Activated gamma-delta T cell (primary cell): ENCODE measurements around the gene RPL12.

Experiments used
- DNase-seq: peaks from one replicate; lab custom pipeline; 2025; lab: John Stamatoyannopoulos, UW

The RPL12 gene

GRCh38 chr9:127403507-127404192 is 47.6 kb downstream of the RPL12 start:
- DNase-seq = no peak

DNA sequence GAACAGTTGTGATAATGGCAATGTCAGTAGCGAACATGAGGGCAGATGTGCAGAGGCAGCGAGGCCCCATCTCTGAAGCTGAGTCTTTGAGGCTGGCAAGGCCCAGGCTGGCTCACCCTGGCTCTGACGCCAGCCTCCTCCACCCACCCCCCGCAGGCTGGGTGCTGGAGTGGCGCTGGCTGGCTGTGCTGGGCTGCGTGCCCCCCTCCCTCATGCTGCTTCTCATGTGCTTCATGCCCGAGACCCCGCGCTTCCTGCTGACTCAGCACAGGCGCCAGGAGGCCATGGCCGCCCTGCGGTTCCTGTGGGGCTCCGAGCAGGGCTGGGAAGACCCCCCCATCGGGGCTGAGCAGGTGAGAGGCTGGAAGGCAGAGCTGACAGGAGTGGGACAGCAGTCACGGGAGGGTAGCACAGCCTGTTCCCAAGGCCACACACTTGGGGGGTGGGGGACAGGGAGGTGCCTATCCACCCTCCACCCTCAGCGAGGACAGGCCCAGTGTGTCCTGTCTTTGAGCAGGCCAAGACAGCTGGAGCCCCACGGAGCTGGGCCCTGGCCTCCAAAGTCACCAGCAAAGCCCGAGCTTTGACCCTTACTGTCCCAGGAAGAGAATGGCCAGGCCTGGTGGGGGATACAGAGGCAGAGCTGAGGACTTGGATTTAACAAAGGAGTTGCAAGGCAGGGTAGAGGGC is 48.7 kb downstream of the RPL12 start:
- DNase-seq = no peak

DNA sequence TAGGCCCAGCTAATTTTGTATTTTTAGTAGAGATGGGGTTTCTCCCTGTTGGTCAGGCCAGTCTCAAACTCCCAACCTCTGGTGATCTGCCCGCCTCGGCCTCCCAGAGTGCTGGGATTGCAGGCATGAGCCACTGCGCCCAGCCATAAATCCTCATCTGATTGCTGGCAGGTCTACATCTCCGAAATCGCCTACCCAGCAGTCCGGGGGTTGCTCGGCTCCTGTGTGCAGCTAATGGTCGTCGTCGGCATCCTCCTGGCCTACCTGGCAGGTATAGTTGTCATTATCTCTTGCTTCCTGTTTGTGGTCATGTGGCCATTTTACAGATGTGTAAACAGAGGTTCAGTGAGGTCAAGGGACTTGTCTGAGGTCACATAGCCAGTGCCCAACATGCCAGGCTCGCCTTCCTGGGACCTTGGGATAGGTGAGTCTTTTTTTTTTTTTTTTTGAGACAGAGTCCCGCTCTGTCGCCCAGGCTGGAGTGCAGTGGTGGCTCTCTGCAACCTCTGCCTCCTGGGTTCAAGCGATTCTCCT is 51.4 kb downstream of the RPL12 start:
- DNase-seq = no peak

DNA sequence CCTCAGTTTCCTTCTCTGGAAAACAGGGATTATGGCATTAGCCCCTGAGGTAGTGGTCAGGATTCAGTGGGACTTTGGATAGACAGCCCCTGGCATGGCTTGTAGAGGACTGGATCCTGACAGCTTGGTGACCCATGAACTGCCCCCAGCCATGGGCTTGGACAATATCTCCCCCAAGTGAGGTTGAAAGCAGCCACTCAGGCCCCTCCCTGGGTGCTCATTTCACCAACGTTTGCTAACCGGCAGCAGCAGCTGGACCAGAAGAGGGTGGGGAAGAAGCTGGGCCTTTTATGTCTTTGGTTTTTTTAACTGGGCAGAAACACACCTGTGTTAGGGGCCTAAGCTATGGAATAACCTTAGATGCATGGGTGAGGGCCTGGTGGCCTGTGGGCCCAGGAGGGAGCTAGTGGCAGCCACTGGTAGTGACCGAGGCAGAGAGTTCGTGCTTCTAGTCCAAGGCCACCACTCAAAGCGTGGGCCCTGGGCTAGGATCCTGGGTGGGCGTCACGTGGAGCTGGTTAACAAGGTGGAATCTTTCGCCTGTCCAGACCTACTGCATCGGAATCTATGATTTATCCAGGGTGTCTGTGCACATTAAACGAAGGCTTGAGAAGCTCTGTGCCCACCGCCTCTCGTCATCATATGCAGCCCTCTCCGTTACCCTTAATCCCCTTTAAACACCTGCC is 52.3 kb downstream of the RPL12 start:
- DNase-seq = no peak

GRCh38 chr9:127398275-127398647 is 52.9 kb downstream of the RPL12 start:
- DNase-seq = no peak
